Fibroblast of lung (primary cell): ENCODE data around the gene HPCAL1. TPM values are rescaled to one million over a fixed set of nuclear protein-coding genes. Genes with fewer than 3 reads are reported as not detected.
"Not testable (repeated sequence)": the region's sequence is repeated elsewhere in the genome, so short reads cannot be mapped to it uniquely, and the experiment has no call there.

Experiments used
- DNase-seq, 2 donors: peaks; one replicate each; pipeline versions ENCODE4 v3.0.0 to v3.0.0-alpha.2; 2010; ENCODE audit warnings: low read depth in 2 of 2
- H2AFZ ChIP-seq: 2 replicates; pipeline ENCODE4 v1.5.1; 2012; ENCODE audit warnings: low read length, control low read depth, inconsistent platforms
- H3K27ac ChIP-seq: 2 replicates; pipeline ENCODE4 v1.5.1; 2011; ENCODE audit warnings: low read length, control low read depth; ENCODE audit not compliant: insufficient read depth
- H3K27me3 ChIP-seq: 2 replicates; pipeline ENCODE4 v1.5.1; 2011; ENCODE audit warnings: mild to moderate bottlenecking, low read length; ENCODE audit not compliant: control insufficient read depth, insufficient read depth
- H3K36me3 ChIP-seq: 2 replicates; pipeline ENCODE4 v1.5.1; 2011; ENCODE audit warnings: low read length; ENCODE audit not compliant: control insufficient read depth, insufficient read depth
- H3K4me1 ChIP-seq: 2 replicates; pipeline ENCODE4 v1.5.1; 2011; ENCODE audit warnings: low read length; ENCODE audit not compliant: control insufficient read depth, insufficient read depth; ENCODE audit errors: extremely low read depth
- H3K4me2 ChIP-seq: 2 replicates; pipeline ENCODE4 v1.5.1; 2011; ENCODE audit warnings: low read length, control low read depth; ENCODE audit not compliant: insufficient read depth; ENCODE audit errors: extremely low read depth
- H3K4me3 ChIP-seq, 4 experiments: fragments of 200-600 bp in 1 of 4; sonication (generic) in 1 of 4; replicated peaks in 1 of 4; 2 replicates each; pipeline ENCODE4 v1.5.1; 2011 to 2016; ENCODE audit warnings: low read length in 4 of 4, low read depth in 3 of 4, mild to moderate bottlenecking in 3 of 4, control low read depth in 2 of 4, inconsistent platforms in 1 of 4, mixed read lengths in 1 of 4; ENCODE audit not compliant: insufficient read depth in 1 of 4; ENCODE audit errors: control extremely low read depth in 1 of 4
- H3K79me2 ChIP-seq: 2 replicates; pipeline ENCODE4 v1.5.1; 2012; ENCODE audit warnings: mild to moderate bottlenecking, low read length, inconsistent platforms; ENCODE audit not compliant: control insufficient read depth, insufficient read depth
- H3K9ac ChIP-seq: 2 replicates; pipeline ENCODE4 v1.5.1; 2011; ENCODE audit warnings: mild to moderate bottlenecking, low read length, control low read depth; ENCODE audit not compliant: insufficient read depth
- H3K9me3 ChIP-seq: 2 replicates; pipeline ENCODE4 v1.5.1; 2012; ENCODE audit warnings: low read depth, low read length; ENCODE audit not compliant: control insufficient read depth, insufficient read depth
- H4K20me1 ChIP-seq: 2 replicates; pipeline ENCODE4 v1.5.1; 2011; ENCODE audit warnings: low read length; ENCODE audit not compliant: control insufficient read depth, insufficient read depth; ENCODE audit errors: extremely low read depth
- EZH2 ChIP-seq: IDR thresholded peaks from 2 replicates; pipeline ENCODE4 v1.5.1; 2012; ENCODE audit warnings: low read length, control low read depth, mild to moderate bottlenecking; ENCODE audit errors: missing control alignments
- polyA plus RNA-seq, 2 donors: library from polyadenylated mRNA; depleted of rRNA in 1 of 2; stranded (reverse) in 1 of 2; unstranded in 1 of 2; fragments of >200 nt; gene quantifications; 2 replicates each; pipeline ENCODE4 v1.2.1, GENCODE V29; 2011 to 2012; ENCODE audit warnings: missing spikeins in 1 of 2
- total RNA-seq: library from RNA; depleted of rRNA; stranded (reverse); fragments of >200 nt; gene quantifications from 2 replicates; pipeline ENCODE4 v1.2.1, GENCODE V29; 2014
- TF ChIP-seq, protein P1 (sequence below), 2 donors: IDR thresholded peaks in 1 of 2; conservative IDR thresholded peaks in 1 of 2; 1 replicate in 1 of 2; 2 replicates in 1 of 2; pipeline ENCODE4 v1.5.1; 2011 to 2012; ENCODE audit warnings: low read length in 2 of 2, control low read depth in 1 of 2, inconsistent platforms in 1 of 2, low read depth in 1 of 2, mild to moderate bottlenecking in 1 of 2

Gene HPCAL1
- total and polyA plus RNA-seq, 2 donors (not counting 1 experiment from before 2014, with no cell fraction given) = 11.4 to 34.5 TPM

DNA sequence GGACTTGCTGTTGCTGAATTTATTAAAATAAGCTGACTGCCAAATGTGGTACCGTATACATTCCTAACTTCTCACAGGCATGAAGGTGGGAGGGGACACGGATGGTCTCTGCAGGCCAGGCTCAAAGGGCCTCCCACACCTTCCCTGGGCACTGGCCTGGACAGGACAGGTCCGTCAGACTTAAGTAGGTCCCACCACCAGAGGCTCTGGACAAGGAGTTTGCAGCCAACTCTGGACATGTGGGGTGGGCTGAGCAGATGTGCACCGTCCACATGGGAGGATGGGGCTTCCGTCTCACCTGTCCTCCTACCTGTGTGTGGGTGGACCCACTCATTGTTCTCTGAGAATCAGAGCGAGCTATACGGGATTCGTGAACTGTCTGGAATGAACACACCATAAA, 137.3 kb downstream of the HPCAL1 start:
- H3K4me1 ChIP-seq = no peaks in the 10 kb centered on the region
- H3K27me3 ChIP-seq = no peaks in the 10 kb centered on the region
- H3K9ac ChIP-seq = no peak overlapping the region
- H4K20me1 ChIP-seq = no peaks in the 10 kb centered on the region
- no peaks in the 10 kb centered on the region for H3K9me3 ChIP-seq
- no peak for DNase-seq
- H3K27ac ChIP-seq = no peak overlapping the region
- no peak overlapping the region for H3K4me3 ChIP-seq
- no peak overlapping the region for H2AFZ ChIP-seq
- H3K79me2 ChIP-seq = peaks cover 4% of the 10 kb centered on the region
- H3K4me2 ChIP-seq = no peak overlapping the region
- H3K36me3 ChIP-seq = peaks cover 30% of the 10 kb centered on the region
- TF ChIP-seq, protein P1, sequence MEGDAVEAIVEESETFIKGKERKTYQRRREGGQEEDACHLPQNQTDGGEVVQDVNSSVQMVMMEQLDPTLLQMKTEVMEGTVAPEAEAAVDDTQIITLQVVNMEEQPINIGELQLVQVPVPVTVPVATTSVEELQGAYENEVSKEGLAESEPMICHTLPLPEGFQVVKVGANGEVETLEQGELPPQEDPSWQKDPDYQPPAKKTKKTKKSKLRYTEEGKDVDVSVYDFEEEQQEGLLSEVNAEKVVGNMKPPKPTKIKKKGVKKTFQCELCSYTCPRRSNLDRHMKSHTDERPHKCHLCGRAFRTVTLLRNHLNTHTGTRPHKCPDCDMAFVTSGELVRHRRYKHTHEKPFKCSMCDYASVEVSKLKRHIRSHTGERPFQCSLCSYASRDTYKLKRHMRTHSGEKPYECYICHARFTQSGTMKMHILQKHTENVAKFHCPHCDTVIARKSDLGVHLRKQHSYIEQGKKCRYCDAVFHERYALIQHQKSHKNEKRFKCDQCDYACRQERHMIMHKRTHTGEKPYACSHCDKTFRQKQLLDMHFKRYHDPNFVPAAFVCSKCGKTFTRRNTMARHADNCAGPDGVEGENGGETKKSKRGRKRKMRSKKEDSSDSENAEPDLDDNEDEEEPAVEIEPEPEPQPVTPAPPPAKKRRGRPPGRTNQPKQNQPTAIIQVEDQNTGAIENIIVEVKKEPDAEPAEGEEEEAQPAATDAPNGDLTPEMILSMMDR (conservative IDR thresholded peaks at IDR 0.05 in 1 of 2, IDR thresholded peaks at IDR 0.05 in 1 of 2; ENCODE audit: low read depth in 1 of 2, low read length in 2 of 2) = no peak

DNA sequence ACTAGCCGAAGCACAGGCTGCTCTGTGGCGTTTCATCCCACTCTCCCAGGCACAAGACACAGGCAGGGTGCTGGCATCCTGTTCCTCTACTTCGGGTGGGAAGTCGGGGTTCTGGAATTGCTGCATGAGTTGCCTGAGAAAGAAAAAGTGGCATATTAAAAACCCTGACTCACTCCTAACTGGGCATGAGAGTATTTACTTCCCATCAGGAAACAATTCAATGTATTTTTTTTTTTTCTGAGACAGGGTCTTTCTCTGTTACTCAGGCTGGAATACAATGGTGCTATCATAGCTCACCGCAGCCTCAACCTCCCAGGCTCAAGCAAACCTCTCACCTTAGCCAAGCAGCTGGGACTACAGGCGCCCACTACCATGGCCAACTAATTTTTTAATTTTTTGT, 138.0 kb downstream of the HPCAL1 start:
- H3K4me1 ChIP-seq = no peaks in the 10 kb centered on the region
- DNase-seq = no peak
- no peaks in the 10 kb centered on the region for H3K9me3 ChIP-seq
- H3K4me2 ChIP-seq = no peak overlapping the region
- no peak overlapping the region for H2AFZ ChIP-seq
- peaks cover 12% of the 10 kb centered on the region for H3K79me2 ChIP-seq
- peaks cover 30% of the 10 kb centered on the region for H3K36me3 ChIP-seq
- H3K27ac ChIP-seq = no peak overlapping the region
- H3K27me3 ChIP-seq = no peaks in the 10 kb centered on the region
- no peak for TF ChIP-seq EZH2
- TF ChIP-seq, protein P1 (conservative IDR thresholded peaks at IDR 0.05 in 1 of 2, IDR thresholded peaks at IDR 0.05 in 1 of 2; ENCODE audit: low read depth in 1 of 2, low read length in 2 of 2) = no peak
- H4K20me1 ChIP-seq = no peaks in the 10 kb centered on the region
- H3K4me3 ChIP-seq = no peak overlapping the region
- no peak overlapping the region for H3K9ac ChIP-seq

DNA sequence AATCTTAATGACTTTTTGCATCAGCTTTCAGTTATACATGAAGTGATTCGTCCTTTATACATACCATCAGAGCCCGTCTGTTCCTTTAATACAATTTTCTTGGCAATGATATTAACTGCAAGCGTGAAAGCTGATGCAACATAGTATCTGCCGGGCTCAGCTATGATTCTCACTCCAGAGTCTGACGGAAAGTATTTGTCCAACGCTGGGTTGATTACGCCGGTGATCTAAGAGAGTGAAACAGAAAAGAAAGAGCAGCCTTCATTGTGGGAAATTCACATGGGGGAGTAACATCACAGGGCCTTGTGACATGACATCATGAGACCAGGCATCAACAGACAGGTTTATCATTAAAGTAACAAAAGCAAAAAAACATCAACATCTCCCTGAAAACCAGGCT, 139.2 kb downstream of the HPCAL1 start:
- TF ChIP-seq, protein P1 (conservative IDR thresholded peaks at IDR 0.05 in 1 of 2, IDR thresholded peaks at IDR 0.05 in 1 of 2; ENCODE audit: low read depth in 1 of 2, low read length in 2 of 2) = no peak
- TF ChIP-seq EZH2 = no peak
- peaks cover 30% of the 10 kb centered on the region for H3K36me3 ChIP-seq
- no peak overlapping the region for H3K27ac ChIP-seq
- no peaks in the 10 kb centered on the region for H3K4me1 ChIP-seq
- H2AFZ ChIP-seq = no peak overlapping the region
- peaks cover 2% of the 10 kb centered on the region for H4K20me1 ChIP-seq
- H3K9me3 ChIP-seq = no peaks in the 10 kb centered on the region
- DNase-seq = peak in 1 of 2 donors; percentile 37
- no peak overlapping the region for H3K4me3 ChIP-seq
- H3K9ac ChIP-seq = no peak overlapping the region
- no peak overlapping the region for H3K4me2 ChIP-seq
- peaks cover 24% of the 10 kb centered on the region for H3K79me2 ChIP-seq
- H3K27me3 ChIP-seq = no peaks in the 10 kb centered on the region

GRCh38 chr2:10442469-10443126, 139.9 kb downstream of the HPCAL1 start:
- H3K4me3 ChIP-seq, H3K27ac ChIP-seq, H2AFZ ChIP-seq, H3K4me2 ChIP-seq, H3K4me1 ChIP-seq, H4K20me1 ChIP-seq, DNase-seq, H3K9me3 ChIP-seq, H3K9ac ChIP-seq, H3K27me3 ChIP-seq: not testable (repeated sequence)
- Histone ChIP-seq H3K79me2 (peaks cover 30% of the 10 kb centered on the region), H3K36me3 (peaks cover 30% of the 10 kb centered on the region)
